ENCODE measurements around the gene FCRL3.

GRCh38 chr1:157652859-157653493, 47.6 kb downstream of the FCRL3 start:
- no peak for TF ChIP-seq POLR2A (IDR thresholded peaks at IDR 0.05; ENCODE audit: low read depth, low read length)
- no peak for TF ChIP-seq TAF1 (IDR thresholded peaks at IDR 0.05; ENCODE audit: low read depth, low read length)
- no peak for TF ChIP-seq POLR2AphosphoS5 (IDR thresholded peaks at IDR 0.05; ENCODE audit: low read depth, low read length)
- peak; percentile 83 for TF ChIP-seq SPI1 (IDR thresholded peaks at IDR 0.05; ENCODE audit: low read depth, low read length)
- TF ChIP-seq POU2F2 (IDR thresholded peaks at IDR 0.05; ENCODE audit: low read depth, low read length) = no peak
- TF ChIP-seq PAX5 (IDR thresholded peaks at IDR 0.05; ENCODE audit: insufficient read depth, low read length, severe bottlenecking) = no peak

All from GM12891 (cell line).